NK-92 (cell line): Measurements from ENCODE around the gene SPI1.
A peak's percentile ranks its signal among the peaks of the same experiment; 100 is the strongest.

Experiments
- DNase-seq: peaks from one replicate; lab custom pipeline; 2025; ENCODE audit not compliant: unreplicated experiment; lab: John Stamatoyannopoulos, UW

The SPI1 gene

DNA sequence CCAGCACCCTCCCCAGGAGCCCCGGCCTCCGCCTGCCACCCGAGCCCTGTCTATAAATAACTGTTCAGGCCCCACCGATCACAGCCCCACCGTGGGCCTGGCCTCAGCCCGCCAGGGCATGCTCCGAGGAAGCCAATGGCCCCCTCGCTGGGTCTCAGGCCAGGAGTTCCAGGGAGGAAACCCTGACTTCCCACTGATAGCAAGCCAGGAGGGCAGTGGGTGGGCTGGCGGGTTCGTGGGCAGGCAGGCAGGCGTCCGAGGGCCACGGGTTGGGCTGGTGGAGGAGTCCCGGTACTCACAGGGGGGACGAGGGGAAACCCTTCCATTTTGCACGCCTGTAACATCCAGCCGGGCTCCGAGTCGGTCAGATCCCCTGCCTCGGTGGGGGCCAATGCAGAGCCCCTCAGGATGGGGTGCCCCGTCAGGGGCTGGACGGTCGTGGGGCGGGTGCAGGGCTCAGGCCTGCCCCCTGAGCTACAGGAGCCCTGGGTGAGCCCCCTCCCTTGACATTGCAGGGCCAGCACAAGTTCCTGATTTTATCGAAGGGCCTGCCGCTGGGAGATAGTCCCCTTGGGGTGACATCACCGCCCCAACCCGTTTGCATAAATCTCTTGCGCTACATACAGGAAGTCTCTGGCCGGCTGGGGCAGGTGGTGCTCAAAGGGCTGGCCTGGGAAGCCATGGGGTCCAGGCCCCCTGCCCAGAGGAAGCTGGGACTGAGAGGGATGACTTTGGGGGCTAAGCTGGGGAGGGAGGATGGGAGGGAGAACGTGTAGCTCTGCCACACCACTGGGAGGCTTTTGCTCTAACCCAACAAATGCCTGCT lies at the start of gene SPI1:
SPI1 (minus strand) TSS at position 538 of the 826 bp plus-strand sequence; CDS start at position 344, 194 bp downstream.
- DNase-seq = no peak

DNA sequence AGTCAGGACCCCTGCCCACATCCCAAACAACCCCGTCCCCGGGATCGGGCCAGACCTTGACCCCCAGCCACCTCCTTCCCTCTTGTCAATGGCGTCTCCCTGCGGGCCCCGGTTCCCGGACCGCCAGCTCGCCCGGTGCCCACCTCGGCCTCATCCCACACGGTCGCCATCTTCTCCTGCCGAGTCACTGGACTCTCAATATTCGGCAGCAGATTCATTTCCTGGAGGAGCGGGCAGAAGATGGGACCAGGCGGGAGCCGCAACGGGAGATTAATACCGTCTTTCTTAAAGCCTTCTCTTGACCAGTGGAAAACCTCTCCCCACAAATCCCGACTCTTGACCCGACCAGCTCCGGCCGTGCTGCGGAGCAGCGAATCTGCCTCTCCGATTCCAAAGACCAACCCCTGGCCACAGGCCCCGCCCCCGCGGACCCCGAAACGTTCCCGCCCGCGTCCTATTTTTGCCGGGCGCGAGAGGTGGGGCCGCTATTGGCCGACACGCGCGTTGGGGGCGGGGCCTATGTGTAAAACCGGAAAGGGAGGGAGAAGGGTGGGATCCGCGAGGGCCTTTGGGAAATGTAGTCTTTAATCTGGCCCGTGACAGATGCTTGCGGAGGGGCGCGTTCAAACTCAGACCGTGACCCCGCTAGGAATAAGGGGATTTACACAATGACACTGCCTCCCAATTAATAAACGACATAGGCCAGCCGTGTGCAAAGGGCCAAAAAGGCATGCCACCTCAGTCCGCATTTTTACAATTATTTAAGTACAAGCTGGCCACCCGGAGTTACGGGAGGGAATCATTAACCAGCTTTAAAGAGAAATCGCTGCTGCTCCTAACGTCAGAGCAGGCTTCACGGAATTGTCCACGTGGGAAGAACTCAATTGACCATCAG lies 48.0 kb upstream of the SPI1 start, which contains the start of gene PSMC3:
PSMC3 (minus strand) TSS at position 378 of the 895 bp plus-strand sequence; CDS start at position 218, 160 bp downstream.
- peak; percentile 69 for DNase-seq

DNA sequence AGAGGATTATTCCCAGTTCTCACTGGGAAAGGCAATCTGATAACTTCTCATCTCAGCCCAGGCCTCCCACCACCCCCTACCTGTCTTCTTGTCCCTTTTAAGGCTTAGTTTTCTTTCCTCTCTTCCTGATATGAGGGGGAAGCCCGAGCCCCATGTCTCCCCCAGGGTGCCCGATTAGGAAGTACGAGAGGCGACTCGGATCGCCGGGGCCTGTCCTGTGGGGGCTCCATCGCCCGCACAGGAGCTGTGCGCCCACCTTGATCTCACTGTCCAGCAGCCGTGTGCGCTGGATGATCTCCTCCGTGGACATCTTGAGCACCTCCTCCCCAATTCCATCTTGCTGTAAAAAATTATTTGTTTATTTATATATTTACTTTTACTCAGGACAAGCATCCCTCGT lies 47.3 kb upstream of the SPI1 start:
- DNase-seq = no peak

DNA sequence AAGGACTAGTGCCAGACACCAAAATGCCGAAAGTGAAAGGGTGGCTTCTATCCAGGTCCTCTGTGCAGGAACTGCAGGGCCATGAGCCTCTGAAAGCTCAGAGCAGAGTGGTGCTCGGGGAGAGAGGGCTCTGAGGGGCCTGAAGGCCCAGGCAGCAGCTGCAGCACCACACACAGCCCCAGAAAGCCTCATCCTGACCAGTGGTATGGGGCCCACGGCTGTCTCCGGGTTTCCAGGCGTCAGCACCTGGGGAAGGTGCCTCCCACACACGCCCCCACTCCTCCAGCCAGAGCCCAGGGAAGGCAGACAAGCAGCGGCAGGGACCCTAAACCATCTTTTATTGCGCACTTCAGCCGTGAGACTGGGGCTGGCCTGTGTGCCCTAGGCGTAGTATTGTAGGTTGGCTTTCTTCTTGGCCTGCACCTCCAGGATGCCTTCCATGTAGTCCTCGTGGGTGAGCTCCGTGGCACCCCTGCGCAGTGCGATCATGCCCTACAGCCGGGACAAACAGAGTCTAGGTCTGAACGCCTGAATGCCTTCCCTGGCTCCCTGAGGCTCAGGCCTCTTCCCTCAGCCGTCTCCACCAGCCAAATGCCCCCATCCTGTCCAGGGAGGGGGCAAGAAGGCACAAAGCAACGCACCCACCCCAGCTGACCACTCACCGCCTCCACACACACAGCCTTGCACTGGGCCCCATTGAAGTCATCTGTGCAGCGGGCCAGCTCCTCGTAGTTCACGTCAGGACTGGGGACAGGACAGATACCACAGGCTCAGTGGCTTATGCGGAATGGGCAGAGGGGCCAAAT lies 40.3 kb upstream of the SPI1 start:
- DNase-seq = no peak

DNA sequence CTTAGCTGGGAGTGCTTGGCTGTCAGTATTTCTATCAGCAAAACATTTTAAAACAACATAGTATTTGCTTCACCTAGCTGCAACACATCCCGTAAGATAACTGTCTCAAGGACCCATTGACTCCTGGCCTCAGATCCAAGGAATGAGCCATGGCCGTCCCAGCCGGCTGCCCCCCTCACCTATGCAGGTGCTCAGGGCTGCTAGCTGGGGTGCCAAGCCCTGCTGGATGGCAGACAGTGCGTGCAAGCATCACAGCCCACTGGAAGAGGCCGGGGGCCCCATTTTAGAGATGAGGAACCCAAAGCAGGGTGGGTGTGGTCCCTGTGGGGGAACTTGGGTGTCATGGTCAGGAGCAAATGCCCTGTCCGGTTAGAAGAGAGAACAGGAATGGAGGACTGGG lies 39.4 kb upstream of the SPI1 start:
- DNase-seq = no peak

DNA sequence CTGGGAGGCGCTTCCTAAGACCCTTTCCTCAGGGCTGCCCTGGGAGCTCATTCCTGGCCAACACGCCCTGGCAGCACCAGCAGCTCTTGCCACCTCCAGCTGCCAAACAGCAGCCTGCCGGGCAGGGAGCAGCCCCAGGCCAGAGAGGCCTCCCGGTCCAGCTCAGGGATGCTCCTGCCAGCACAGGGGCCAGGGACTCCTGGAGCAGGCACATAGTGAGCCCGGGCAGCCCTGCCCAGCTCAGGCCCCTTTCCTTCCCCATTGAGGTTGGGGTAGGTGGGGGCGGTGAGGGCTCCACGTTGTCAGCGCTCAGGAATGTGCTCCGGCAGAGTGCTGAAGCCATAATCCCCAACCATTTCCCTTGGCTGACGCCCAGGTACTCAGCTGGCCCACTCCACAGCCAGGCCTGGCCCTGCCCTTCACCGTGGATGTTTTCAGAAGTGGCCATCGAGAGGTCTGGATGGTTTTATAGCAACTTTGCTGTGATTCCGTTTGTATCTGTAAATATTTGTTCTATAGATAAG lies 37.7 kb upstream of the SPI1 start:
- no peak for DNase-seq

DNA sequence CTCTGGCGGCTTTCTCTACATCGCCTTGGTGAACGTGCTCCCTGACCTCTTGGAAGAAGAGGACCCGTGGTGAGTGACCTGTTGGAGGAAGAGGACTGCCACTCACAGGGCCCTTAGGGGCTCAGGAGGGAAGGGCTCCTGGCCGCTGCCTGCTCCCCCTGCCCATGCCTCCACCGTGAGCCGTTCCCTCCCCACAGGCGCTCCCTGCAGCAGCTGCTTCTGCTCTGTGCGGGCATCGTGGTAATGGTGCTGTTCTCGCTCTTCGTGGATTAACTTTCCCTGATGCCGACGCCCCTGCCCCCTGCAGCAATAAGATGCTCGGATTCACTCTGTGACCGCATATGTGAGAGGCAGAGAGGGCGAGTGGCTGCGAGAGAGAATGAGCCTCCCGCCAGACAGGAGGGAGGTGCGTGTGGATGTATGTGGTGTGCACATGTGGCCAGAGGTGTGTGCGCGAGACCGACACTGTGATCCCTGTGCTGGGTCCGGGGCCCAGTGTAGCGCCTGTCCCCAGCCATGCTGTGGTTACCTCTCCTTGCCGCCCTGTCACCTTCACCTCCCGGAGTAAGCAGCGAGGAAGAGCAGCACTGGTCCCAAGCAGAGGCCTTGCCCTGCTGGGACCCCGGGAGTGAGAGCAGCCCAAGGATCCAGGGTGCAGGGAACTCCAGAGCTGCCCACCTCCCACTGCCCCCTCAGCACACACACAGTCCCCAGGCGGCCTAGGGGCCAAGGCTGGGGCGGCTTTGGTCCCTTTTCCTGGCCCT lies 36.9 kb upstream of the SPI1 start:
- no peak for DNase-seq

DNA sequence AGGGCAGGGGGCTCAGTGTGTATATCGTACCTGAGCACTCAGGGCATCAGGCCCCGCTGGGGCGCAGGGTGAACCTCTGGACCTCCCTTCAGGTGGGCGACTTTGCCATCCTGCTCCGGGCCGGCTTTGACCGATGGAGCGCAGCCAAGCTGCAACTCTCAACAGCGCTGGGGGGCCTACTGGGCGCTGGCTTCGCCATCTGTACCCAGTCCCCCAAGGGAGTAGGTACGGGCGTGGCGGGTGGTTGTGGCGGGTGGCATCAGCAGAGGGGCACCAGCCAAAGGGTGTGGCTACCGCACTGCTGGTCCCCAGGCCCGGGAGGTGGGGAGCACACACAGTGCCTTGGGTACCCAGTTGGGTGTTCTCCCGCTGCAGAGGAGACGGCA lies 36.3 kb upstream of the SPI1 start:
- DNase-seq = no peak

DNA sequence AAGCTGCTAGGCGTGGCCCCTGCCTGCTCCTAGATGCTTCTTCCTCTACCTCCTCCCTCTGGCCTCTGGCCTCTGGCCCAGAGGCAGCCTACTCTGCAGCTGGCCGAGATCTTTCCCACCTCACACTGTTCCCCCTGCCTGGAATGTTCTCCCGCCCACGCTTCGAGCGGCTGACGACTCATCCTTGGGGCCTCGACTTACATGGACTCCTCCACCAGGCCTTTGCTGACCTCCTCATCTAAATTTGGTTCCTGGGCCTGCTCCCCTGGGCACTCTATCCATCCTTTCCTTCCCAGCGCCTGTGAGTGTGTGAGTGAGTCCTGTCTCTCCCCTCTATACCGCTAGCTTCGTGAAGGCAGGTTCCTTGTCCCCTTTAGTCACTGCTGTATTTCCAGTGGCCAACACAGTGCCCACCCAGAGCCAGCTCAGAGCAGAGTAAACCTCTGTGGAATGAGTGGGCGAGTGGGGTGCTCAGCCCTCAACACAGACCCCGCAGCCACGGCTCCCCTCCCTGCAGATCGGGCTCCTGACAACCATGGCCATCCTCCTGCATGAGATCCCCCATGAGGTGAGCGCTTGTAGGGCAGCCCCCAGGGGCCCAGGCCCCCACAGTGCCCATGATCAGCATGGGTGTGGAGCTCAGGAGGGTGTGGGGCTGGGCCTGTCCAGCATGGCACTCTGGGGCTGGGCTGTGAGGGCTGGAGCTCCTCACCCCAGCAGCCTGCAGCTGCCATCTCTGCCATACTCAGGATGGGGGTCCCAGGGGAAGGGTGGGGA lies 35.7 kb upstream of the SPI1 start:
- no peak for DNase-seq

DNA sequence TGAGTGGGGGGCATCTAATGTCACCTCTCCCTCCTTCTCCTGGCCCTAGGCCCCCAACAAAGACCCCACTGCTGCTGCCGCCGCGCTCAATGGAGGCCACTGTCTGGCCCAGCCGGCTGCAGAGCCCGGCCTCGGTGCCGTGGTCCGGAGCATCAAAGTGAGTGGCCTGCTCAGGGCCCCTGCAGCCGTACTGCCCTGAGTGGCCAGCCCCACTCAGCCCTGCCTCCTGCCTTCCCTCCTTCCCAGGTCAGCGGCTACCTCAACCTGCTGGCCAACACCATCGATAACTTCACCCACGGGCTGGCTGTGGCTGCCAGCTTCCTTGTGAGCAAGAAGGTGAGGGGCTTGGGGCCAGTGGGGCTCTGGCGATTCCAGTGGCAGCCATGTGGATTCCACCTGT lies 35.0 kb upstream of the SPI1 start:
- DNase-seq = no peak

DNA sequence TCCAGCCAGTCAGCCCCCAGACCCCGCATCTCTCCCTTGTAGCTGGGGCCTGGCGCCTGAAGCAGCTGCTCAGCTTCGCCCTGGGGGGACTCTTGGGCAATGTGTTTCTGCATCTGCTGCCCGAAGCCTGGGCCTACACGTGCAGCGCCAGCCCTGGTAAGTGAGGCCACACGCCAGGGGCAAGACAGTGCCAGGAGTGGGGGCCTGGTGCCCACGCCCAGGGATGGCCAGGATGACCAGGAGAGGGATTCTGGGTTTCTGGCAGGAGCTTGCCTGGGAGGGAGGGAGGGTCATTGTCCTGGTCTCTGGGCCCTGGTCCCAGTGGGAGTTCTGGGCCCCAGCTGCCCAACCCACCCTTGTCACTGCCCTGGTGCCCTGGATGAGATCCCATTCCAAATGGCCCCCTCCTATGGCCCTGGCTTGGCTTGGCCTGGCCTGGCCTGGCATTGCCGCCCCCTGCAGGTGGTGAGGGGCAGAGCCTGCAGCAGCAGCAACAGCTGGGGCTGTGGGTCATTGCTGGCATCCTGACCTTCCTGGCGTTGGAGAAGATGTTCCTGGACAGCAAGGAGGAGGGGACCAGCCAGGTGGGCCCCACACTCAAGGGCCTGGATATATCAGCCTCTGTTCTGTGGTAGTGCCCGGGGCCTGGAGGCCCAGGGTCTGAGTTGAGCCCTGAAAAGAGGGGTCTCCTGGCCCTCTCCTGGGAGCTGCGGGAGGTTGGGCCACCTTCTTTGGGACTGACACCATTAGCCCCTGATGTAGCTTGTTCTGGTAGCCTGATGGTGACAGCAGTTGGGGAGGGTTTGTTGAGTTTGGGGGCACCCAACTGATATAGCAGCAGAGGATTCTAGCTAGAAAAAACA lies 33.8 kb upstream of the SPI1 start:
- no peak for DNase-seq

DNA sequence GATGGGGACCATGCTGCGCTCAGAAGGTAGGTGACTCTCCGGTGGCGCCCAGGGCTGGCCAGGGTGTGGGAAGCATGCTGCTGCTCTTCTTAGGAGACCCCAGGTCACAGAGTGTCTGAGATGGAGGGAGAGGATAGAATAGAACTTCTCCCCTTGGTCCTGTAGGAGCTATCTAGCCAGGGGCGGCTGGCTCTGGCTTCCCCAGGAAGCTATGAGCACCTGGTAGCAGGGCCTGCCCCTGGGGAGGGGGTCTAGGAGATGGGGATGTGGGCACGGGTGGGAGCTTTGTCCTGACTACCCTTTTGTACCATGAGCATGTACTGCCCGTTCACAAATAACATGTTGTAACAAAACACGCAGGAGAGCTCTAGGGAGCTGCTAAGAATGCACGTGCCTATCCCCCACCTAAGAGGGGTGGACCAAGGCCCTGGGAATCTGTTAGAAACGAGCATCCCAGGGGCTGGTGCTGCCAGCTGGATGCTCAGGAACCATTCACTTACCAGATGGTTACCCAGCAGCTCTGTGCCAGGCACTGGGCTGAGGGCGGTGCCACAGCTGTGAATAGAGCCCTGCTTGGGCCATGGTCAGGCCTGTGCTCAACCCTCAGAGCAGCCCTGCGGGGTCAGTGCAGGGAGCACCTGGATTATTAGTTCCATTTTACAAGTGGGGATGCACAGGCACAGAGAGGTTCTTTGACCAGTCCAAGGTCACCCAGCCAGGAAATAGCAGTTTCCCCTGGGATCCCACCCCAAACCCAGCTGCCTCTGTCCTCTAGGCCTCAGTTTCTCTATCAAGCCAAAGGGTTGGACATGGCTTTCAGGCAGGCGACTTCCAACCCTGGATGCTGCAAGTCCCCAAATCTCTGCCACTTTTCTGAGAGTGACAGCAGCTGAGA lies 32.3 kb upstream of the SPI1 start:
- DNase-seq = no peak

DNA sequence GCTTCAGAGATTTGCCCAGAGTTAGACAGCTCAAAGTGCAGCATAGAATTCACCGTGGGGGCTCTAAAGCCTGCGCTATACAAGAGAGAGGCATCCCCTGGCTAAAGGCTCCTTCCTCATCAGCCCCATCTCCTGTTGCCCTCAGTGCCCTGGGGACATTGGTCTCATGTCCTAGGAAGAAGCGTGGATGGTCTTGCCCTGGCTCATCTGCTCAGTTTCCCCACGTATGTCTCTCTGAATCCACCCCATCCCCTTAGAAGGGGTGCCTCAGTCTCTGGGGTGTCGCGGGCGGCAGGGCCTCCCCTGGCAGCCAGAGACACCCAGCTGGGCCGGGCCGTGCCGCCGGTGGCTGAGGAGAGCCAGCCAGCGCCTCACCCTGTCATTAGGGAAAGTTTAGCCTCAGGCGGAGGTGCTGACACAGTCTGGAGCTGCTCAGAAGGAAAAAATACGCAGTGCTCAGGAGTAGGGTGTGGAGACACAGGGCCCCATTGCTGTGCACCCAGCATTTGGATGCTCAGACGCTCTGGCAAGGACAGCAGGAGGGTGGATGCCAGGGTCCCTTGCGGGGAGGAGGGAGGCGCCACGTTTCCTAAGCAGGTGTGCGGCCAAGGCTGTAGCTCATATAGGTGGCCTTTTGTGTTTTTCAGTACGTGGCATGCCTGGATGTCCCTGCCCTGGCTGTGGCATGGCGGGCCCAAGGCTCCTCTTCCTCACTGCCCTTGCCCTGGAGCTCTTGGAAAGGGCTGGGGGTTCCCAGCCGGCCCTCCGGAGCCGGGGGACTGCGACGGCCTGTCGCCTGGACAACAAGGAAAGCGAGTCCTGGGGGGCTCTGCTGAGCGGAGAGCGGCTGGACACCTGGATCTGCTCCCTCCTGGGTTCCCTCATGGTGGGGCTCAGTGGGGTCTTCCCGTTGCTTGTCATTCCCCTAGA lies 31.4 kb upstream of the SPI1 start:
- DNase-seq = no peak

DNA sequence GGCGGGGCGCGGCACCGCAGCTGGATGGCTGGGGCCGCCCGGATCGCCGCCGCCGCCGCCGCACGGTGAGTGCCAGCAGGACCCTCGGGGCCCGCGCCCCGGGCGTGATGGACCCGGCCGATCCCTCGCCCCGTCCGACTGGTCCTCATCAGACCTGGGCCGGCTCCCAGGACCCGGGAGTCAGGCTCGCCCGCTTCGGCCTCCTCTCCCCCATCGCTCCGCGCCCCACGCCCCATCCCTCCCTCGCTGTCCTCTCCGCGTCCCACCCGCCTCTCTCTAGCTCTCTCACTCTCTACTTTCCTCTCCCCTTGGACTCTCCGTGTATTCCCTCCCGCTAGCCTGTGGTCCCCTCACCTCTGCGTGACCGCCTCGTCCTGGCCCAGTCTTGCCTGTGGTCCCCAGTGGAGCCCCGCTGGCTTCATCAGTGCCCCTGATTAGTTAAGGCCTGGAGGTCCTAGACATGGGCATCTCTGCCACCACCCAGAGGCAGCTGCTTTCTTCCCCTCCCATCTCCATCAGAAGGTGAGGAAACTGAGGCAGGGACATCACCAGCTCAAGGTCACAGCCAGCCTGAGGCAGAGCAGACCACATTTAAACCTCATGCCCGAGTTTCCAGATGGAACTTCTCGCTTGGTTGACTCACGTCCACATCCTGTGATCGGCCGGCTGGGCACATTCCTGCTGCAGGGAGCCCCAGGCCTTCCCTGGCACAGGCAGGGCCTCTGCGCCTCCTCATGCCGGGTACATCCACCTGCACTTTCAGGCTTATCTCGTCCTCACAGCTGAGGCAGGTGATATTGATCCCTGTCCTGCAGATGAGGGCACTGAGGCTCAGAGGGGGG lies 30.5 kb upstream of the SPI1 start:
- no peak for DNase-seq

DNA sequence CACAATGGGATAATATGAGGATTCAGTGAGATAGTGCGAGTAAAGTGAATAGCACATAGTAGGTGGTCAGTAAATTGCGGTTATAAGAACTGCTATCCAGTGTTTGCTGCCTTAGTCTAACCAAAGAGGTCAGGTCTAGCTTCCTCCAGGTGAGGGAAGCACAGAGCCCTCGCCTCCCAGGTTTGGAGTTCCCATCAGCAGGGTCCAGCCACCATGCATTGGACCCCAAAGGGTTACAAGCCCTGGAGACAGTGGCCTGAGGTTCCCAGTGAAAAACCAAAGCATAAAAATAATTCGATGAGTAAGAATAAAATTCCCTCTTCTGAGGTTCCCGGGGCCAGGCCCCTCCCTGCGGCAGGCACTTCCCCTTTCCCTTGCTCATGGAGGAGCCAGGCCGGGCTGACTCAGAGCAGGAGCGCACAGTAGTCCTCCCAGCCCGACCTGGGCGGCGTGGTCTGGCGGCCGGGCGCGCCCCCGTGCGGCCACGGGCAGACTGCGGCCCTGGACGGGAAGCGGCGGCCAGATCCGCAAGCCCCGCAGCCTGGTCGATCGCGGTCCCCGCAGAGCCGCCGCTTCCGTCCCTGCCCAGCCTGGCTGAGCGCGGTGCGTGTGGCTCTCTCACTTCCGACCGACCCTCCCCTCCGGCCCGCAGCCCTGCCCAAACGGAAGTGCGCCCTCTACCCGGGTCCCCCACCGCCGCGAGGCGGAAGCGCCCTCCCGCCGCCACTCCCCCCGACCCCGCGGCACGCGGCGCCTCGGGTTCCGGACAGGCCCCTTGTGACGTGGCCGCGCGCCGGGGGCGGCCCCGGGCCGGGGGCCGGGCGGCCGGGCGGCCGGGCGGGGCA lies 29.6 kb upstream of the SPI1 start, which contains the start of gene SLC39A13:
SLC39A13 (plus strand) TSS at position 845 of the 845 bp plus-strand sequence. CDS start 1,505 bp downstream, outside the sequence.
- peak; percentile 40 for DNase-seq
